ENCODE measurements around the gene ZNF133.

Gene ZNF133

DNA sequence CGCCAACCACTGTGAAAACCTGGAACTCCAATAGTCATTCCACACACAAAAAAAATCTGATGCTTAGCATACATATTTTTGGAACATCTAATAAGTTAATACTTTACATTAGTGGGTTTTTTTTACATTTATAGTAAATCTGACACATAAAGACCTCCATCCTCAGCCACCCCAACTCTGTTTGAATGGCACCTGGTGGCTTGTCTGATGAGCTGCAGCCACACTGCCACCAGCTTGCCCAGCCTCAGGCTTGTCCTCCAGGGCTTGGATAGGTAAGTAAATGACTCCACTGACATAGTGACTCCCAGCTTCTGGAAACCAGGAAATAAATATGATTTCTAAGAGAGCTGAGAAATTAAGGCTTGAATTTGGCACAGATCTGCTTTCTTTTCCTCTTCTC lies 71.5 kb downstream of the ZNF133 start:
- in situ Hi-C loops (cut with HindIII; ENCODE audit: low sequenced_read_pairs) = no loop called here

DNA sequence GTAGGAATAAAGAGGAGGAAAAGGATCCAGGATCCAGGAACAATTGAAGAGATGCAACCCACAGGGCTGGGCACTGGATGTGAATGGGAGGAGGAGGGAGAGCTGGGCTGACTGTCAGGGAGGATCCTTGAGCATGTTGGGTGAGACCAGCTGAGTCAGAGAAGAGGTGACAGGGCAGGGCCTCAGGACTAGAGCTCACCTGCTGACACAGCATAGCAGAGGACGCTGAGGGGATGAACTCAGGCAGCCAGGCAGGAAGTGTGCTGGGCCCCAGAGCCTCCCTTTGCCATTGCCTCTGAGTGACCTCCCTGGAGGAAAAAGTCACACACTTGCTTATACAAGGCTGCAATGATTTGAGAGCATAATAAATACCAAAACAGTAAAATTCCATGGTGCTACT lies 72.3 kb downstream of the ZNF133 start:
- in situ Hi-C loops (cut with HindIII; ENCODE audit: low sequenced_read_pairs) = no loop called here

- in situ Hi-C loops (cut with HindIII; ENCODE audit: low sequenced_read_pairs) = no loop called here
Observed at GRCh38 chr20:18361678-18362077, 73.4 kb downstream of the ZNF133 start.

GRCh38 chr20:18362916-18363315 lies 74.6 kb downstream of the ZNF133 start:
- in situ Hi-C loops (cut with HindIII; ENCODE audit: low sequenced_read_pairs) = no loop called here

DNA sequence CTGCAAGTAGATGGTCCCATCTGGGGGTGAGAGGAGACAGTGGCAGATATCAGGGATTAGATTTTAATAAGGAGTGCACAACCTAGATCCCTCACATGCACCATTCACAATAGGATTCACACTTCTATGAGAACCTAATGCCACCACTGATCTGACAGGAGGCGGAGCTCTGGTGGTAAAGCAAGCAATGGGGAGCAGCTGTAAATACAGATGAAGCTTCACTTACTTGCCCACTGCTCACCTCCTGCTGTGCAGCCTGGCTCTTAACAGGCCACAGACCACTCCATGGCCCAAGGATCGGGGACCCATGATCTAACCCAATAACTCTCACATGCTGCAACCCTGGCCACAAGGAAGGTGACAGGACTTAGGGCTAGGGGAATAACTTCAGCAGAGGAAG lies 75.4 kb downstream of the ZNF133 start:
- in situ Hi-C loops (cut with HindIII; ENCODE audit: low sequenced_read_pairs) = no loop called here

- in situ Hi-C loops (cut with HindIII; ENCODE audit: low sequenced_read_pairs) = no loop called here
Observed at GRCh38 chr20:18364768-18365167, 76.4 kb downstream of the ZNF133 start.

Data from endothelial cell of hepatic sinusoid (primary cell).